Measurements from ENCODE around the gene MYZAP.

MYZAP gene

GRCh38 chr15:57618325-57618724 lies 26.6 kb downstream of the MYZAP start:
- H3K36me3 ChIP-seq (ENCODE audit: insufficient read depth, low read length), result no peaks in the 10 kb centered on the region
- H3K79me2 ChIP-seq (ENCODE audit: insufficient read depth, low read length), result no peaks in the 10 kb centered on the region
- no peak overlapping the region for H2AFZ ChIP-seq (ENCODE audit: low read depth, low read length)
- H3K27me3 ChIP-seq (ENCODE audit: insufficient read depth, low read length, poor library complexity), result peaks cover 24% of the 10 kb centered on the region
- no peaks in the 10 kb centered on the region for H3K4me1 ChIP-seq (ENCODE audit: insufficient read depth, low read length)
- no peaks in the 10 kb centered on the region for H4K20me1 ChIP-seq (ENCODE audit: insufficient read depth, low read length)
- H3K9me3 ChIP-seq (ENCODE audit: insufficient read depth, low read length, severe bottlenecking), result no peaks in the 10 kb centered on the region
- no peak for ATAC-seq (ENCODE audit: insufficient read depth, low read depth)
- no peak for DNase-seq
- TF ChIP-seq, protein P1, sequence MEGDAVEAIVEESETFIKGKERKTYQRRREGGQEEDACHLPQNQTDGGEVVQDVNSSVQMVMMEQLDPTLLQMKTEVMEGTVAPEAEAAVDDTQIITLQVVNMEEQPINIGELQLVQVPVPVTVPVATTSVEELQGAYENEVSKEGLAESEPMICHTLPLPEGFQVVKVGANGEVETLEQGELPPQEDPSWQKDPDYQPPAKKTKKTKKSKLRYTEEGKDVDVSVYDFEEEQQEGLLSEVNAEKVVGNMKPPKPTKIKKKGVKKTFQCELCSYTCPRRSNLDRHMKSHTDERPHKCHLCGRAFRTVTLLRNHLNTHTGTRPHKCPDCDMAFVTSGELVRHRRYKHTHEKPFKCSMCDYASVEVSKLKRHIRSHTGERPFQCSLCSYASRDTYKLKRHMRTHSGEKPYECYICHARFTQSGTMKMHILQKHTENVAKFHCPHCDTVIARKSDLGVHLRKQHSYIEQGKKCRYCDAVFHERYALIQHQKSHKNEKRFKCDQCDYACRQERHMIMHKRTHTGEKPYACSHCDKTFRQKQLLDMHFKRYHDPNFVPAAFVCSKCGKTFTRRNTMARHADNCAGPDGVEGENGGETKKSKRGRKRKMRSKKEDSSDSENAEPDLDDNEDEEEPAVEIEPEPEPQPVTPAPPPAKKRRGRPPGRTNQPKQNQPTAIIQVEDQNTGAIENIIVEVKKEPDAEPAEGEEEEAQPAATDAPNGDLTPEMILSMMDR (IDR thresholded peaks at IDR 0.05; ENCODE audit: borderline replicate concordance, extremely low read depth, low read length, poor library complexity, severe bottlenecking), result no peak
- no peak for TF ChIP-seq EZH2 (IDR thresholded peaks at IDR 0.05; ENCODE audit: borderline replicate concordance, low read depth, low read length, severe bottlenecking)
- no peak overlapping the region for H3K27ac ChIP-seq (ENCODE audit: low read length)
- no peak overlapping the region for H3K4me2 ChIP-seq (ENCODE audit: insufficient read depth, low read length)
- H3K4me3 ChIP-seq (ENCODE audit: low read depth in 1 of 2, low read length in 2 of 2), result no peak overlapping the region
- no peak overlapping the region for H3K9ac ChIP-seq (ENCODE audit: low read depth, low read length)

- Histone ChIP-seq H3K27me3 (ENCODE audit: insufficient read depth, low read length, poor library complexity) (peaks cover 20% of the 10 kb centered on the region), H3K9ac (ENCODE audit: low read depth, low read length) (no peak overlapping the region), H3K79me2 (ENCODE audit: insufficient read depth, low read length) (no peaks in the 10 kb centered on the region), H4K20me1 (ENCODE audit: insufficient read depth, low read length) (no peaks in the 10 kb centered on the region), H3K4me2 (ENCODE audit: insufficient read depth, low read length) (no peak overlapping the region), H3K4me1 (ENCODE audit: insufficient read depth, low read length) (no peaks in the 10 kb centered on the region), H2AFZ (ENCODE audit: low read depth, low read length) (no peak overlapping the region), H3K36me3 (ENCODE audit: insufficient read depth, low read length) (no peaks in the 10 kb centered on the region), H3K27ac (ENCODE audit: low read length) (no peak overlapping the region), H3K4me3 (ENCODE audit: low read depth in 1 of 2, low read length in 2 of 2) (no peak overlapping the region), H3K9me3 (ENCODE audit: insufficient read depth, low read length, severe bottlenecking) (no peaks in the 10 kb centered on the region)
- TF ChIP-seq, protein P1 (IDR thresholded peaks at IDR 0.05; ENCODE audit: borderline replicate concordance, extremely low read depth, low read length, poor library complexity, severe bottlenecking), result no peak
- TF ChIP-seq EZH2 (IDR thresholded peaks at IDR 0.05; ENCODE audit: borderline replicate concordance, low read depth, low read length, severe bottlenecking), result no peak
- DNase-seq (no peak), ATAC-seq (ENCODE audit: insufficient read depth, low read depth) (no peak)
Observed at GRCh38 chr15:57619746-57620145, 28.0 kb downstream of the MYZAP start.

DNA sequence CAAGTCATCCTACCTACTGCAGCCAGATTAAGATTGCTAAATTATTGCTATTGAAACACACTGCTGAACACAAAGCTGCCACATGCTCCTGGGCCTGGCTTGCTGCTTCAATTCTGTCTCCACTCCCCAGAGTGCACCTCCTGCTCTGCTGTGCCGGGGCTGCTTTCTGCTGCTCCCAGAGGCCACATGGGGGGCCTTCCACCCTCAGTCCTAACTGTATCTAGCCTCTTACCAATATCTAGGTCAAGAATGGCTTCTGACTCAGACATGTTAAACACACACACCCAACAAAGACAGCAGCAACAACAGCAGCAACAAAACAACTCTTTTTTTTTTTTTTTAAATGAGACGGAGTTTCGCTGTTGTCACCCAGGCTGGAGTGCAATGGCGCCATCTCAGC lies 33.0 kb downstream of the MYZAP start:
- Histone ChIP-seq H3K4me3 (ENCODE audit: low read depth in 1 of 2, low read length in 2 of 2) (no peak overlapping the region), H3K36me3 (ENCODE audit: insufficient read depth, low read length) (no peaks in the 10 kb centered on the region), H2AFZ (ENCODE audit: low read depth, low read length) (no peak overlapping the region), H3K79me2 (ENCODE audit: insufficient read depth, low read length) (no peaks in the 10 kb centered on the region), H3K9me3 (ENCODE audit: insufficient read depth, low read length, severe bottlenecking) (no peaks in the 10 kb centered on the region), H3K4me1 (ENCODE audit: insufficient read depth, low read length) (no peaks in the 10 kb centered on the region), H3K27me3 (ENCODE audit: insufficient read depth, low read length, poor library complexity) (peaks cover 11% of the 10 kb centered on the region), H4K20me1 (ENCODE audit: insufficient read depth, low read length) (no peaks in the 10 kb centered on the region), H3K9ac (ENCODE audit: low read depth, low read length) (no peak overlapping the region), H3K4me2 (ENCODE audit: insufficient read depth, low read length) (no peak overlapping the region), H3K27ac (ENCODE audit: low read length) (no peak overlapping the region)
- ATAC-seq (ENCODE audit: insufficient read depth, low read depth) (no peak), DNase-seq (no peak)
- TF ChIP-seq, protein P1 (IDR thresholded peaks at IDR 0.05; ENCODE audit: borderline replicate concordance, extremely low read depth, low read length, poor library complexity, severe bottlenecking), result no peak
- TF ChIP-seq EZH2 (IDR thresholded peaks at IDR 0.05; ENCODE audit: borderline replicate concordance, low read depth, low read length, severe bottlenecking), result no peak
